ENCODE results near the gene SGO2.
A peak's percentile ranks its signal among the peaks of the same experiment; 100 is the strongest.
"Not testable (repeated sequence)": the region's sequence is repeated elsewhere in the genome, so short reads cannot be mapped to it uniquely, and the experiment has no call there.

Gene SGO2

GRCh38 chr2:200509612-200510433, 16.2 kb upstream of the SGO2 start, which contains the start of gene KCTD18:
Gene KCTD18 (minus strand): TSS chr2:200510068. CDS start chr2:200507016, 3,052 bp downstream.
- DNase-seq = peak; percentile 86

GRCh38 chr2:200515155-200515554, 10.9 kb upstream of the SGO2 start:
- no peak for DNase-seq

- DNase-seq = no peak
These were observed 2.8 kb upstream of the SGO2 start for GRCh38 chr2:200523158-200523557.

GRCh38 chr2:200523604-200524003, 2.4 kb upstream of the SGO2 start:
- no peak for DNase-seq

GRCh38 chr2:200525066-200525465, 941 bp upstream of the SGO2 start:
- no peak for DNase-seq

- DNase-seq = no peak
These were observed 491 bp upstream of the SGO2 start for GRCh38 chr2:200525551-200525881.

GRCh38 chr2:200528228-200528627, 2.2 kb downstream of the SGO2 start:
- DNase-seq = no peak

GRCh38 chr2:200533754-200534153, 7.7 kb downstream of the SGO2 start:
- no peak for DNase-seq

- DNase-seq = no peak
These were observed 8.6 kb downstream of the SGO2 start for GRCh38 chr2:200534572-200534971.

- DNase-seq = no peak
These were observed 12.1 kb downstream of the SGO2 start for GRCh38 chr2:200538139-200538538.

GRCh38 chr2:200540793-200541192, 14.8 kb downstream of the SGO2 start:
- DNase-seq = no peak

GRCh38 chr2:200566596-200566995, 40.6 kb downstream of the SGO2 start:
- not testable (repeated sequence) for DNase-seq

- DNase-seq = no peak
These were observed 41.9 kb downstream of the SGO2 start for GRCh38 chr2:200567932-200568331.

- no peak for DNase-seq
These were observed 50.0 kb downstream of the SGO2 start for GRCh38 chr2:200575957-200576356.

GRCh38 chr2:200577027-200577426, 51.0 kb downstream of the SGO2 start:
- no peak for DNase-seq

- no peak for DNase-seq
These were observed 52.8 kb downstream of the SGO2 start for GRCh38 chr2:200578778-200579177.

GRCh38 chr2:200584639-200585038, 58.6 kb downstream of the SGO2 start:
- DNase-seq = no peak

- no peak for DNase-seq
These were observed 59.3 kb downstream of the SGO2 start for GRCh38 chr2:200585340-200585729.

GRCh38 chr2:200585730-200586643, 60.0 kb downstream of the SGO2 start, which contains the start of gene AOX1:
Gene AOX1 (plus strand): TSS chr2:200586014. CDS start chr2:200586109, 95 bp downstream.
- peak; percentile 75 for DNase-seq

GRCh38 chr2:200586644-200586975, 60.6 kb downstream of the SGO2 start:
- no peak for DNase-seq

- no peak for DNase-seq
These were observed 61.1 kb downstream of the SGO2 start for GRCh38 chr2:200587007-200587616.

GRCh38 chr2:200588076-200588678, 62.2 kb downstream of the SGO2 start:
- no peak for DNase-seq

- DNase-seq = no peak
These were observed 64.1 kb downstream of the SGO2 start for GRCh38 chr2:200590090-200590489.

Data from right kidney (tissue), 1 donor.